Measurements from ENCODE around the gene CRISPLD2.
"Not testable (repeated sequence)": the region's sequence is repeated elsewhere in the genome, so short reads cannot be mapped to it uniquely, and the experiment has no call there.

The CRISPLD2 gene

GRCh38 chr16:84821728-84822689 is 2.2 kb downstream of the CRISPLD2 start:
- DNase-seq, result no peak

- DNase-seq, result no peak
Observed at GRCh38 chr16:84822990-84823389, 3.2 kb downstream of the CRISPLD2 start.

GRCh38 chr16:84823484-84823883 is 3.7 kb downstream of the CRISPLD2 start:
- DNase-seq, result no peak

- no peak for DNase-seq
Observed at GRCh38 chr16:84823926-84824325, 4.1 kb downstream of the CRISPLD2 start.

GRCh38 chr16:84825896-84826557 is 6.2 kb downstream of the CRISPLD2 start:
- no peak for DNase-seq

GRCh38 chr16:84826558-84826941 is 6.8 kb downstream of the CRISPLD2 start:
- DNase-seq, result no peak

- no peak for DNase-seq
Observed at GRCh38 chr16:84827131-84827574, 7.4 kb downstream of the CRISPLD2 start.

- no peak for DNase-seq
Observed at GRCh38 chr16:84827897-84828296, 8.1 kb downstream of the CRISPLD2 start.

GRCh38 chr16:84828322-84828721 is 8.5 kb downstream of the CRISPLD2 start:
- DNase-seq, result no peak

GRCh38 chr16:84829168-84829965 is 9.6 kb downstream of the CRISPLD2 start:
- peak in 20 of 58 donors; percentile 5 to 71 (median 27) for DNase-seq

GRCh38 chr16:84830765-84831384 is 11.1 kb downstream of the CRISPLD2 start:
- no peak for DNase-seq

GRCh38 chr16:84831728-84832127 is 11.9 kb downstream of the CRISPLD2 start:
- not testable (repeated sequence) for DNase-seq

- DNase-seq, result no peak
Observed at GRCh38 chr16:84832488-84833143, 12.8 kb downstream of the CRISPLD2 start.

- DNase-seq, result no peak
Observed at GRCh38 chr16:84833144-84833500, 13.3 kb downstream of the CRISPLD2 start.

GRCh38 chr16:84833542-84834402 is 14.0 kb downstream of the CRISPLD2 start:
- DNase-seq, result no peak

GRCh38 chr16:84834403-84834772 is 14.6 kb downstream of the CRISPLD2 start:
- no peak for DNase-seq

GRCh38 chr16:84836234-84836647 is 16.5 kb downstream of the CRISPLD2 start:
- peak in 4 of 58 donors; percentile 6 to 34 (median 22) for DNase-seq

GRCh38 chr16:84836967-84837366 is 17.2 kb downstream of the CRISPLD2 start:
- no peak for DNase-seq

GRCh38 chr16:84838383-84838948 is 18.7 kb downstream of the CRISPLD2 start:
- DNase-seq, result no peak
